IgD-negative memory B cell (primary cell): Measurements from ENCODE around the gene EFR3B. TPM values are rescaled to one million over a fixed set of nuclear protein-coding genes. Genes with fewer than 3 reads are reported as not detected.
A peak's percentile ranks its signal among the peaks of the same experiment; 100 is the strongest.

ENCODE experiments used
- H3K27ac Mint-ChIP-seq, 3 donors: one replicate each; pipeline ENCODE4 v1.8.0; 2020 to 2022; ENCODE audit warnings: mild to moderate bottlenecking in 3 of 3, mixed read lengths in 3 of 3, moderate library complexity in 1 of 3
- H3K27me3 Mint-ChIP-seq: one replicate; pipeline ENCODE4 v1.8.0; 2021; ENCODE audit warnings: mixed read lengths
- H3K36me3 Mint-ChIP-seq: one replicate; pipeline ENCODE4 v1.8.0; 2020; ENCODE audit warnings: mild to moderate bottlenecking, mixed read lengths
- H3K4me1 Mint-ChIP-seq, 3 donors: one replicate each; pipeline ENCODE4 v1.8.0; 2020 to 2022; ENCODE audit warnings: mixed read lengths in 3 of 3, mild to moderate bottlenecking in 1 of 3
- H3K4me3 Mint-ChIP-seq, 4 donors: one replicate each; pipeline ENCODE4 v1.8.0; 2020 to 2022; ENCODE audit warnings: mild to moderate bottlenecking in 4 of 4, mixed read lengths in 4 of 4, moderate library complexity in 3 of 4
- H3K9me3 Mint-ChIP-seq, 3 donors: one replicate each; pipeline ENCODE4 v1.8.0; 2020 to 2021; ENCODE audit warnings: mixed read lengths in 3 of 3, mild to moderate bottlenecking in 1 of 3
- polyA plus RNA-seq: library from polyadenylated mRNA; unstranded; fragments of 300-500 nt; fragmentation: Illumina TruSeq; gene quantifications from one replicate; pipeline ENCODE4 v1.2.3, GENCODE V29; 2021

The EFR3B gene
- polyA plus RNA-seq, 1 donor from 2014 or later, result 0.04 TPM

DNA sequence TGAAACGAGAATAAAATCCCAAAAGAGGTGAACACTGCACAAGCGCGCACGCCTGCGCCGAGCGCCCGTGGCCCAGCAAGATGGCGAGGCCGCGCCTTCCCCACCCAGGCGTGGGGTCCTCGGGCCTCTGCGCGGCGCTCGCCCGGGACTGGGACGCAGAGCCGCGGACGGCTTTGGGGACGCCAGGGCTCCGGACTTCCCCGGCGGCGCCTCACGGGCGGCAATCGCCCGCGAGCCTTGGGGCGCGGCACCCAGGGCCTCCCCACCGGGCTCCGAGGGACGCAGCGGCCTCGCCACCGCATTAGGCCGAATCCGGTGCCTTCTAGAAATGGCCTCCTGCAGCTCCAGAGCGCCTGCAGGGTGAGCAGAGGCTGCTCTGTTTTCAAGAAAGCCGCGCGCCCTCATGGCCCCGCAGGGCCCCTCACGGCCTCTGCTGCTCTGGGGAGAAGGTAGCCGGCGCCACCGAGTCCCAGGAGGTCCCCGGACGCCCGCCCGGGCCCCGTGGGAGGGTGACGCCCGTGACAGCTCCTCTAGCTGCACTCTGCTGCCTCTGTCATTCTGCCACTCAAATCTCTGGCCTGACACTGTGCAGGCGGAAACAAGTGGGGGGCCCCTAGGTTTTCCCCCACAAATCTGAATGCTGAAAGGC, 162.4 kb downstream of the EFR3B start:
- Mint-ChIP-seq H3K36me3 (no peaks in the 10 kb centered on the region), H3K9me3 (no peaks in the 10 kb centered on the region), H3K4me3 (peak overlapping the region; percentile 38 to 68 (median 44)), H3K4me1 (peaks cover 16 to 25% (median 20%) of the 10 kb centered on the region in 3 donors), H3K27me3 (no peaks in the 10 kb centered on the region), H3K27ac (no peak overlapping the region)

- Mint-ChIP-seq H3K27me3 (no peaks in the 10 kb centered on the region), H3K4me1 (peaks cover 18 to 38% (median 33%) of the 10 kb centered on the region in 3 donors), H3K36me3 (no peaks in the 10 kb centered on the region), H3K4me3 (peak overlapping the region in 1 of 4 donors; percentile 37), H3K27ac (peak overlapping the region; percentile 61 to 92 (median 62)), H3K9me3 (no peaks in the 10 kb centered on the region)
Observed at GRCh38 chr2:25207078-25207545, 165.2 kb downstream of the EFR3B start.

Other genes starting within 250 kb of the EFR3B start
- 69.9 TPM for gene PTRHD1, start 248.7 kb upstream of the EFR3B start, polyA plus RNA-seq
- gene CENPO, start 248.7 kb upstream of the EFR3B start, polyA plus RNA-seq, result 2.6 TPM
- gene ADCY3, start 121.8 kb upstream of the EFR3B start, polyA plus RNA-seq, result 25.9 TPM
- 4.9 TPM for gene DNAJC27, start 70.1 kb upstream of the EFR3B start, polyA plus RNA-seq
- 10.1 TPM for gene POMC, start 126.5 kb downstream of the EFR3B start, polyA plus RNA-seq